Measurements from ENCODE around the gene CLEC1A.

The CLEC1A gene

GRCh38 chr12:10070380-10070779 is 28.4 kb downstream of the CLEC1A start:
- TF ChIP-seq, protein P1, sequence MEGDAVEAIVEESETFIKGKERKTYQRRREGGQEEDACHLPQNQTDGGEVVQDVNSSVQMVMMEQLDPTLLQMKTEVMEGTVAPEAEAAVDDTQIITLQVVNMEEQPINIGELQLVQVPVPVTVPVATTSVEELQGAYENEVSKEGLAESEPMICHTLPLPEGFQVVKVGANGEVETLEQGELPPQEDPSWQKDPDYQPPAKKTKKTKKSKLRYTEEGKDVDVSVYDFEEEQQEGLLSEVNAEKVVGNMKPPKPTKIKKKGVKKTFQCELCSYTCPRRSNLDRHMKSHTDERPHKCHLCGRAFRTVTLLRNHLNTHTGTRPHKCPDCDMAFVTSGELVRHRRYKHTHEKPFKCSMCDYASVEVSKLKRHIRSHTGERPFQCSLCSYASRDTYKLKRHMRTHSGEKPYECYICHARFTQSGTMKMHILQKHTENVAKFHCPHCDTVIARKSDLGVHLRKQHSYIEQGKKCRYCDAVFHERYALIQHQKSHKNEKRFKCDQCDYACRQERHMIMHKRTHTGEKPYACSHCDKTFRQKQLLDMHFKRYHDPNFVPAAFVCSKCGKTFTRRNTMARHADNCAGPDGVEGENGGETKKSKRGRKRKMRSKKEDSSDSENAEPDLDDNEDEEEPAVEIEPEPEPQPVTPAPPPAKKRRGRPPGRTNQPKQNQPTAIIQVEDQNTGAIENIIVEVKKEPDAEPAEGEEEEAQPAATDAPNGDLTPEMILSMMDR (IDR thresholded peaks at IDR 0.05) = no peak
- no peak for TF ChIP-seq ZFX (IDR thresholded peaks at IDR 0.05; ENCODE audit: borderline replicate concordance)
- no peak overlapping the region for H3K27ac ChIP-seq

DNA sequence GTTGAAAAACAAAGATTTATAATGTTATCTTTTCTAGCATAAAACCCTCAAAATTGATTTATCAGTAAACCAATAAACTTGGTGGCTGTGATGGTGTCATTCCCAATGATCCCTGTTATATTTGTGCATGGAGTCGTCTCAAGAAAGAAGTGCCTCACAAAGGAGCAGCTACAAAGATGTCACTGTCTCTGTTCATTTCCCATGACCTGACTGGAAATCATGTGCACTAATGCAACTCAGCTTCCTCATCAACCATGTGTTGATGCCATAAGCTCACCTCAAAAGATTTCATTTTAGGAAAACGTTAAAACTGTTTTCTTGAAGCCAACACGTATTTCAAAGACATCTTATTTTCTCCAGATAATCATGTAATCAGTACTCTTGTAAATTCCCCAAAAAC is 28.8 kb downstream of the CLEC1A start:
- no peak overlapping the region for H3K27ac ChIP-seq
- no peak for TF ChIP-seq ZFX (IDR thresholded peaks at IDR 0.05; ENCODE audit: borderline replicate concordance)
- TF ChIP-seq, protein P1 (IDR thresholded peaks at IDR 0.05) = no peak

DNA sequence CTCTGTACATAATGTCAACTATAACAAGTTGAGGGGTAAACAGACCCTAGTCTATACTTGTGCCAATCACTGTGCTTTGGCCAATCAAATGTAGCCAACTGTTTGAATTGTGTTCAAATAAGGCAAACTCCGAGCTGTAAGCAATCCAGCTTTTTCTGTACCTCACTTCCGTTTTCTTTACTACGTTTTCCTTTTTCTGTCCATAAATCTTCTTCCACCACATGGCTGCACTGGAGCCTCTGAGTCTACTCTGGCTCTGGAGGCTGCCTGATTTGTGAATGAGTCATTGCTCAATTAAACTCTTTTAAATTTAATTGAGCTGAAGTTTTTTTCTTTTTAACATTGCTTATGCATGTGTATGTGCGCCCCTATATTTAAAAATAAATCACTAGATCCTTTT is 29.7 kb downstream of the CLEC1A start:
- TF ChIP-seq, protein P1 (IDR thresholded peaks at IDR 0.05) = no peak
- TF ChIP-seq ZFX (IDR thresholded peaks at IDR 0.05; ENCODE audit: borderline replicate concordance) = no peak
- no peak overlapping the region for H3K27ac ChIP-seq

- TF ChIP-seq, protein P1 (IDR thresholded peaks at IDR 0.05) = no peak
- TF ChIP-seq ZFX (IDR thresholded peaks at IDR 0.05; ENCODE audit: borderline replicate concordance) = no peak
- no peak overlapping the region for H3K27ac ChIP-seq
These were observed 30.1 kb downstream of the CLEC1A start for GRCh38 chr12:10068644-10069043.

GRCh38 chr12:10067942-10068341 is 30.8 kb downstream of the CLEC1A start:
- H3K27ac ChIP-seq = no peak overlapping the region
- TF ChIP-seq, protein P1 (IDR thresholded peaks at IDR 0.05) = no peak
- no peak for TF ChIP-seq ZFX (IDR thresholded peaks at IDR 0.05; ENCODE audit: borderline replicate concordance)

GRCh38 chr12:10067264-10067663 is 31.5 kb downstream of the CLEC1A start:
- TF ChIP-seq, protein P1 (IDR thresholded peaks at IDR 0.05) = no peak
- no peak for TF ChIP-seq ZFX (IDR thresholded peaks at IDR 0.05; ENCODE audit: borderline replicate concordance)
- H3K27ac ChIP-seq = no peak overlapping the region

DNA sequence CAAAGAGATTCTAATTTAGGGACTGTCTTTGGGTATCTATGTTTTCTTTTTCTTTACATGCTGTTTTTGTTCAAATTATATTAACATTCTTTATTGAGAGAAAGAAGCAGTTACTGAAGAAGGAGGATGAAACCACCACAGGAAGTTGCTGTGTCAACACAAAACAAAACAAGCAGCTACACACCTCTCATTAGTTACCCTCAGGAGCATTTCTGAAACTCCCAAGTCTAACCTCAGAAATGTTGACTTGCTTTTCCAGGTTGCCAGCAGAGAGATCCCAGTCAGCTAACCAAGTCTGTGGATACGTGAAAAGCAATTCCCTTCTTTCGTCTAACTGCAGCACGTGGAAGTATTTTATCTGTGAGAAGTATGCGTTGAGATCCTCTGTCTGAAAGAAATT is 33.5 kb downstream of the CLEC1A start:
- no peak overlapping the region for H3K27ac ChIP-seq
- no peak for TF ChIP-seq ZFX (IDR thresholded peaks at IDR 0.05; ENCODE audit: borderline replicate concordance)
- TF ChIP-seq, protein P1 (IDR thresholded peaks at IDR 0.05) = no peak
